Fibroblast of pulmonary artery (primary cell): ENCODE data around the gene PDE1C.

Experiments
- DNase-seq: peaks from one replicate; pipeline ENCODE4 v3.0.0-alpha.2; 2010; ENCODE audit warnings: low read depth
- H3K4me3 ChIP-seq: replicated peaks from 2 replicates; pipeline ENCODE4 v1.5.1; 2011; ENCODE audit warnings: low read depth, mild to moderate bottlenecking, control low read depth, low read length, moderate library complexity
- TF ChIP-seq, protein P1 (sequence below): IDR thresholded peaks from 2 replicates; pipeline ENCODE4 v1.5.1; 2011; ENCODE audit warnings: mild to moderate bottlenecking, control low read depth, low read length, inconsistent platforms; ENCODE audit errors: missing control alignments

PDE1C gene

DNA sequence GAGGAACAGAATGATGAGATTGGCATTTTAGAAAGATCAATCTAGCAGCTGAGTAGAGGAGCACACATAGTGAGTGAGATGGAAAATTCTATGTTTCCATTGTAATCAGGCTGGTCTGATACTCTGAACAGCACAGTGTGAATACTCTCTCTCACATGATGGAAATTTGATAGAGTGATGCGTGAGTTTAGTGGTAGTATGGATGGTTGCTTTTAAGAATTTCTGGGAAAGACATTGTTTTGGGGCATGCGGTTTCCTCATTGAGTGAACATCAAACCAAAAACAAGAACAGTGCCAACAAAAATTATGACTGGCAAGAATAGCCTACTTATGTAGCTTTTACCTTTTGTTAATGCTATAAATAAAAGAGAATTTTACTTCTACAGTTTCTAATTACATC is 183.2 kb downstream of the PDE1C start:
- no peak for DNase-seq
- H3K4me3 ChIP-seq, result no peak overlapping the region
- TF ChIP-seq, protein P1, sequence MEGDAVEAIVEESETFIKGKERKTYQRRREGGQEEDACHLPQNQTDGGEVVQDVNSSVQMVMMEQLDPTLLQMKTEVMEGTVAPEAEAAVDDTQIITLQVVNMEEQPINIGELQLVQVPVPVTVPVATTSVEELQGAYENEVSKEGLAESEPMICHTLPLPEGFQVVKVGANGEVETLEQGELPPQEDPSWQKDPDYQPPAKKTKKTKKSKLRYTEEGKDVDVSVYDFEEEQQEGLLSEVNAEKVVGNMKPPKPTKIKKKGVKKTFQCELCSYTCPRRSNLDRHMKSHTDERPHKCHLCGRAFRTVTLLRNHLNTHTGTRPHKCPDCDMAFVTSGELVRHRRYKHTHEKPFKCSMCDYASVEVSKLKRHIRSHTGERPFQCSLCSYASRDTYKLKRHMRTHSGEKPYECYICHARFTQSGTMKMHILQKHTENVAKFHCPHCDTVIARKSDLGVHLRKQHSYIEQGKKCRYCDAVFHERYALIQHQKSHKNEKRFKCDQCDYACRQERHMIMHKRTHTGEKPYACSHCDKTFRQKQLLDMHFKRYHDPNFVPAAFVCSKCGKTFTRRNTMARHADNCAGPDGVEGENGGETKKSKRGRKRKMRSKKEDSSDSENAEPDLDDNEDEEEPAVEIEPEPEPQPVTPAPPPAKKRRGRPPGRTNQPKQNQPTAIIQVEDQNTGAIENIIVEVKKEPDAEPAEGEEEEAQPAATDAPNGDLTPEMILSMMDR, result no peak

DNA sequence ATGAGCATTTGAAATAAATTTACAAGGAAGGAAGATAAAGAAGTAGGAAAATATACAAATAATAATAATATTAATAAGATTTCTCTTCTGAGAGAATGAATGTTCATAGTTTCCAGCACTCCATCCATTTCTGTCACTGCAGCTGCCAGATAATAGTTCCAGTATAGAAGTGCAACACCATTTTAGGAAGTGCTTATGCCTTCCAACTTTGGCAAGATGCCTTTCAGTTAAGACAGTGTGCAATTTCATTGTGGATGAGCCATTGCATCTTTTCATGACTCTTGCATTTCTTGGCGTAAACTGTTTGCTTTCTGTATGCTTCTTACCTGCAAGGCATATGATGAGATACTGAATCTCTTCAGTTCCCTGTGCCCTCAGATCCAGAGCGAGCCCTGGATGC is 185.0 kb downstream of the PDE1C start:
- TF ChIP-seq, protein P1, result no peak
- H3K4me3 ChIP-seq, result no peak overlapping the region
- no peak for DNase-seq

DNA sequence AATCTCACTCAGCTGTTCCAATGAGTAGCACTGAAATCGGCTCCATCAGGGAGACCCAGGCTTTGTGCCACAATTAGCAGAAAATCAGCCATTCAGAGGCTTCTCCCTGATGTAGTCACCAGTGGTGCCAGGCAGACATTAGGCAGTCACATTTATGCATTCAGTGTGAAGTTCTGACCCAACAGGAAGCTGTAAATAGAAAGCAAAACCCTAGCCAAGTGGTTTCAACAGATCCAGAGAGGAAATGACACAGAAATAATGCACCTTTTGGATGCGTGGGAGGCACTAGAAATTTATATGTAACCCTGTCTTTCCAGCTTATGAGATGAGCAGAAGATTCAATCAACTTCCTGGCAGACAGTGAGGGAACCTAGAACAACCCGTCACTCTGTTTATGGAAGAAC is 186.4 kb downstream of the PDE1C start:
- TF ChIP-seq, protein P1, result no peak
- H3K4me3 ChIP-seq, result no peak overlapping the region
- peak; percentile 70 for DNase-seq

DNA sequence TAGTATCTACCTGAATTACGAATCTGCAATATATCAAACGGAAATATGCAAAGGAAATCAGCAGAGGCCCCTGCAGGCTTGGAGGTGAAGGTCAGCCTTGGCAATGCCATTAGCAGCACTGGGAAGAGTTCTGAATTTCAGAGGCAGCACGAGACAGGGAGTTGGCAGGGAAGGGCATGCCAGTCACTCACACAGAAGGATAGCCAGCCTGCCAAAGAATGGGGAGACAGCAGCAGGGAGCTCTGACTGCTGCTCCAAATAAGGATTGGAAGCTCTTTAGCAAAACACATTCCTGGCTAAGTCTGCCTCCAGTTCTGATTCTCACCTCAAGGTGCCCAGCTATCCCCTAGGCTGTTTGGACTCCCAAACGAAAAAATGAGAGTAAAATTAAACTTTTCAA is 188.0 kb downstream of the PDE1C start:
- DNase-seq, result peak; percentile 4
- TF ChIP-seq, protein P1, result no peak
- no peak overlapping the region for H3K4me3 ChIP-seq

DNA sequence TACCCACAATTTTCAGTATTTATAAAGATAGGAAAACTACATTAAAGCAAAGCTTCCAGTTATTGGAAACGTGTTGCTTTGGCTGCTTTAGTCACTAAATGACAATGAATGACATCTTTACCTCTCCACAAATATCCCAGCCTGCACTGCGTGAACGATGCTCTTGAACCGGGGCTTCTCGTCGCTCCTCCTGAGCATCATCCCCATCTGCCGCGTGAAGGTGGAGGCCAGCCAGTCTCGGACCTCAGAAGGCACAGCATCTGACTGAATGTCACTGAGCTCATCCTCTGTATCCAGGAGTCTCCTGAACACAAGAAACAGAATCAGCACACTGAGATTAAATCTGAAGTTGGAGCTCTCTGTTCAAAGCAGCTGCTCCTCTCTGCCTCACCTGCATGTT is 191.3 kb downstream of the PDE1C start:
- TF ChIP-seq, protein P1, result no peak
- no peak overlapping the region for H3K4me3 ChIP-seq

DNA sequence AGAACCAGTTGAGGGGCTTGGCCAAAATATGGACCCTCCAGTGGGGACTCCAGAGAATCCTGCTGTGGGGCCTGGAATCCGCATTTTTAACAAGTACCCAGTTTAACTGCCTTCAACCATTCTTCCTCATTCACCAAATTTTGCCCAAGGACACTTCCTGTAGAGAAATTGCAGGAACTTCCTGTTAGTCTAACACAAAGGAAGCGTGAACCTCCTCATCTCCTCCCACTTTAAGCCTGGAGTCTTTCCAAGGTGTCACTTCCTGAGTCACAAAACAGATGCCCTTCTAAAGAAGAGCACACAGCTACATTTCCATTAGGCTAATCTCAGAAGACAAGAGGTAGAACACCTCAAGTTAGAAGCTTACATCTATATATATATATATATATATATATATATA is 194.8 kb downstream of the PDE1C start:
- TF ChIP-seq, protein P1, result no peak
- DNase-seq, result peak; percentile 41
- H3K4me3 ChIP-seq, result no peak overlapping the region

More for the DNA sequence above, 191.3 kb downstream of the PDE1C start:
- no peak for DNase-seq

DNA sequence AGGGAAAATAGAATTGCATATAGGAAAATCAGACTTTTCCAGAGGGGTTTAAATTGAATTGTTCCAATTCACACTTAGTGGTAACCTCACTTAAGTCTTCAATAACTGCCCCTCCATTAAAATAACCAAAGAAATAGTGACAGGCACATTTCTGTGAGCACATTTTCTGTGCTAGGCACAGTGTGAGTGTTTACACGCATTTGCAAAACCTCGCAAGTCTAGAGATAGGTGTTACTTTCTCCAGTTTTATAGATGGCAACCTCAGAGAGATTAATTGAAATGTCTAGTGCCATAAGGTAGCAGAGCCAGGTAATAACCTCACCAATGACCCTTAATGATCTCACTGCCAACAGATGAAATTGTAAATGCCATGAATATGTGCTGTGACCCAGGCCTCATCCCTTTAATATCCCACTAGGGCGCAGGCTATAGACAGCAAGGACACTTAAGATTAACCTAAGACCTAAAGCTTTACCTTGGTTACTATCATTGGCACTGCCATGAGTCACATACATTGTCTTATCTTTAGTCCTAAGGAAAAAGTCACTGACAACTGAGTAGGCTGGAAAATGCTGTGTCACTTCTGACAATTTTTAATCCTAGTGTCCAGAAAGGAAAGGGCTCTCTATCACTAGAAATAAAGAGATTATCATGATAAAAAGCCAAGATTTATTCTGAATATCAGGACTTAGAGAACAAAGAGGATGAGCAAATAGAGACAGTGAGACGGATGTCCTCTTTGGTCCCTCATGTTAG is 195.4 kb downstream of the PDE1C start:
- TF ChIP-seq, protein P1, result no peak
- H3K4me3 ChIP-seq, result no peak overlapping the region
- no peak for DNase-seq
